ENCODE data around the gene MLXIP. TPM values are rescaled to one million over a fixed set of nuclear protein-coding genes. Genes with fewer than 3 reads are reported as not detected.

The MLXIP gene
- total and polyA plus RNA-seq, 9 of the 15 experiments (the other 6 are each of a cell fraction or from before 2014, with no cell fraction given): 2.2 to 66.3 (median 18.1) TPM

DNA sequence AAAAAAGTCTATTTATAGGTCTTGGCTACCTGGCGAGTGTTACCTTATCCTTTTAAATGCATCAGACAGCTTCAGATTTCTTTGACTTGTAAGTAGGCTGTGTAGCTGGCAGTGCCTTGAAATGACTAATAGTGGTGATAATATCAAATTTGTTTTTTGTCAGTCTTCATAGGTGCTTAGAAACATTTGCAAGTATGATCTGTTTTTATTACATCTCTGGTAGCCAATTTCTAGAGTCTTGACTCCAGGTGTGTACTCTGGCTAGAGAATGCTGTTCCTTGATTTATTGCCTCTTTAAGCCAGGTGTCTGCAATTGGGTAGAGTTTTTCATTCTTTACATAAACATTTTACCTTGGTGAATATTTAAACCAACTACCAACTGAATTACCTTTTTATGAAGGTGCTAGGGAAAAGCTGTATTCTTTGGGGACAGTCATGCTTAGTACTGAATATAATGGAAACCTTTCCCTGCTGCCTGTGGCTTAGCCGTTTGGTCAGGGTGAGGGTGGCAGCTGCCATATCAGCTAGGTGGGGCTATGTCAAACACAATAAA, 32.6 kb downstream of the MLXIP start:
- no peak for FAIRE-seq

More for the DNA sequence above, 32.6 kb downstream of the MLXIP start:
- no peaks in the 10 kb centered on the region for H3K27me3 ChIP-seq (ENCODE audit: control insufficient read depth in 2 of 2, insufficient read depth in 2 of 2, low read length in 2 of 2)
- H3K9me1 ChIP-seq (ENCODE audit: control insufficient read depth, insufficient read depth, low read length): no peaks in the 10 kb centered on the region
- POLR2A ChIA-PET: interaction anchor here (0.8 to 1.5 kb wide), 4 partner anchors 11 to 31 kb away, joined by 3 to 6 read pairs (median 3); no protein-coding TSS in a partner anchor
- no TSS peak for BruUV-seq (replicated peaks)
- no peak for ATAC-seq
- CTCF ChIA-PET (ENCODE audit: low intra/inter-chr PET ratio): no interaction called here
- TF ChIP-seq TAF1 (IDR thresholded peaks at IDR 0.05; ENCODE audit: control insufficient read depth, extremely low read depth, insufficient read depth, low read length, severe bottlenecking): no peak
- peak; percentile 14 for TF ChIP-seq MEIS2 (IDR thresholded peaks at IDR 0.05; ENCODE audit: partially characterized antibody)
- TF ChIP-seq, protein P1, sequence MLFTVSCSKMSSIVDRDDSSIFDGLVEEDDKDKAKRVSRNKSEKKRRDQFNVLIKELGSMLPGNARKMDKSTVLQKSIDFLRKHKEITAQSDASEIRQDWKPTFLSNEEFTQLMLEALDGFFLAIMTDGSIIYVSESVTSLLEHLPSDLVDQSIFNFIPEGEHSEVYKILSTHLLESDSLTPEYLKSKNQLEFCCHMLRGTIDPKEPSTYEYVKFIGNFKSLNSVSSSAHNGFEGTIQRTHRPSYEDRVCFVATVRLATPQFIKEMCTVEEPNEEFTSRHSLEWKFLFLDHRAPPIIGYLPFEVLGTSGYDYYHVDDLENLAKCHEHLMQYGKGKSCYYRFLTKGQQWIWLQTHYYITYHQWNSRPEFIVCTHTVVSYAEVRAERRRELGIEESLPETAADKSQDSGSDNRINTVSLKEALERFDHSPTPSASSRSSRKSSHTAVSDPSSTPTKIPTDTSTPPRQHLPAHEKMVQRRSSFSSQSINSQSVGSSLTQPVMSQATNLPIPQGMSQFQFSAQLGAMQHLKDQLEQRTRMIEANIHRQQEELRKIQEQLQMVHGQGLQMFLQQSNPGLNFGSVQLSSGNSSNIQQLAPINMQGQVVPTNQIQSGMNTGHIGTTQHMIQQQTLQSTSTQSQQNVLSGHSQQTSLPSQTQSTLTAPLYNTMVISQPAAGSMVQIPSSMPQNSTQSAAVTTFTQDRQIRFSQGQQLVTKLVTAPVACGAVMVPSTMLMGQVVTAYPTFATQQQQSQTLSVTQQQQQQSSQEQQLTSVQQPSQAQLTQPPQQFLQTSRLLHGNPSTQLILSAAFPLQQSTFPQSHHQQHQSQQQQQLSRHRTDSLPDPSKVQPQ (CRISPR knock-in tag; IDR thresholded peaks at IDR 0.05; ENCODE audit: borderline replicate concordance): no peak
- TF ChIP-seq, protein P2, sequence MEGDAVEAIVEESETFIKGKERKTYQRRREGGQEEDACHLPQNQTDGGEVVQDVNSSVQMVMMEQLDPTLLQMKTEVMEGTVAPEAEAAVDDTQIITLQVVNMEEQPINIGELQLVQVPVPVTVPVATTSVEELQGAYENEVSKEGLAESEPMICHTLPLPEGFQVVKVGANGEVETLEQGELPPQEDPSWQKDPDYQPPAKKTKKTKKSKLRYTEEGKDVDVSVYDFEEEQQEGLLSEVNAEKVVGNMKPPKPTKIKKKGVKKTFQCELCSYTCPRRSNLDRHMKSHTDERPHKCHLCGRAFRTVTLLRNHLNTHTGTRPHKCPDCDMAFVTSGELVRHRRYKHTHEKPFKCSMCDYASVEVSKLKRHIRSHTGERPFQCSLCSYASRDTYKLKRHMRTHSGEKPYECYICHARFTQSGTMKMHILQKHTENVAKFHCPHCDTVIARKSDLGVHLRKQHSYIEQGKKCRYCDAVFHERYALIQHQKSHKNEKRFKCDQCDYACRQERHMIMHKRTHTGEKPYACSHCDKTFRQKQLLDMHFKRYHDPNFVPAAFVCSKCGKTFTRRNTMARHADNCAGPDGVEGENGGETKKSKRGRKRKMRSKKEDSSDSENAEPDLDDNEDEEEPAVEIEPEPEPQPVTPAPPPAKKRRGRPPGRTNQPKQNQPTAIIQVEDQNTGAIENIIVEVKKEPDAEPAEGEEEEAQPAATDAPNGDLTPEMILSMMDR (IDR thresholded peaks at IDR 0.05 in 2 of 3, conservative IDR thresholded peaks at IDR 0.05 in 1 of 3; ENCODE audit: insufficient read depth in 2 of 3, low read depth in 1 of 3, low read length in 3 of 3): no peak
- TF ChIP-seq ZNF184 (CRISPR knock-in tag; IDR thresholded peaks at IDR 0.05): no peak
- TF ChIP-seq, protein P3, sequence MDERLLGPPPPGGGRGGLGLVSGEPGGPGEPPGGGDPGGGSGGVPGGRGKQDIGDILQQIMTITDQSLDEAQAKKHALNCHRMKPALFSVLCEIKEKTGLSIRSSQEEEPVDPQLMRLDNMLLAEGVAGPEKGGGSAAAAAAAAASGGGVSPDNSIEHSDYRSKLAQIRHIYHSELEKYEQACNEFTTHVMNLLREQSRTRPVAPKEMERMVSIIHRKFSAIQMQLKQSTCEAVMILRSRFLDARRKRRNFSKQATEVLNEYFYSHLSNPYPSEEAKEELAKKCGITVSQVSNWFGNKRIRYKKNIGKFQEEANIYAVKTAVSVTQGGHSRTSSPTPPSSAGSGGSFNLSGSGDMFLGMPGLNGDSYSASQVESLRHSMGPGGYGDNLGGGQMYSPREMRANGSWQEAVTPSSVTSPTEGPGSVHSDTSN (CRISPR knock-in tag; IDR thresholded peaks at IDR 0.05; ENCODE audit: low read depth): no peak
- TF ChIP-seq, protein P3 (tag; conservative IDR thresholded peaks at IDR 0.05; ENCODE audit: low read depth): no peak
- no peak for TF ChIP-seq RNF2 (IDR thresholded peaks at IDR 0.05)
- TF ChIP-seq, protein P4, sequence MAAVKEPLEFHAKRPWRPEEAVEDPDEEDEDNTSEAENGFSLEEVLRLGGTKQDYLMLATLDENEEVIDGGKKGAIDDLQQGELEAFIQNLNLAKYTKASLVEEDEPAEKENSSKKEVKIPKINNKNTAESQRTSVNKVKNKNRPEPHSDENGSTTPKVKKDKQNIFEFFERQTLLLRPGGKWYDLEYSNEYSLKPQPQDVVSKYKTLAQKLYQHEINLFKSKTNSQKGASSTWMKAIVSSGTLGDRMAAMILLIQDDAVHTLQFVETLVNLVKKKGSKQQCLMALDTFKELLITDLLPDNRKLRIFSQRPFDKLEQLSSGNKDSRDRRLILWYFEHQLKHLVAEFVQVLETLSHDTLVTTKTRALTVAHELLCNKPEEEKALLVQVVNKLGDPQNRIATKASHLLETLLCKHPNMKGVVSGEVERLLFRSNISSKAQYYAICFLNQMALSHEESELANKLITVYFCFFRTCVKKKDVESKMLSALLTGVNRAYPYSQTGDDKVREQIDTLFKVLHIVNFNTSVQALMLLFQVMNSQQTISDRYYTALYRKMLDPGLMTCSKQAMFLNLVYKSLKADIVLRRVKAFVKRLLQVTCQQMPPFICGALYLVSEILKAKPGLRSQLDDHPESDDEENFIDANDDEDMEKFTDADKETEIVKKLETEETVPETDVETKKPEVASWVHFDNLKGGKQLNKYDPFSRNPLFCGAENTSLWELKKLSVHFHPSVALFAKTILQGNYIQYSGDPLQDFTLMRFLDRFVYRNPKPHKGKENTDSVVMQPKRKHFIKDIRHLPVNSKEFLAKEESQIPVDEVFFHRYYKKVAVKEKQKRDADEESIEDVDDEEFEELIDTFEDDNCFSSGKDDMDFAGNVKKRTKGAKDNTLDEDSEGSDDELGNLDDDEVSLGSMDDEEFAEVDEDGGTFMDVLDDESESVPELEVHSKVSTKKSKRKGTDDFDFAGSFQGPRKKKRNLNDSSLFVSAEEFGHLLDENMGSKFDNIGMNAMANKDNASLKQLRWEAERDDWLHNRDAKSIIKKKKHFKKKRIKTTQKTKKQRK (IDR thresholded peaks at IDR 0.05; ENCODE audit: borderline replicate concordance, low read depth, low read length): no peak
- TF ChIP-seq PHF21A (IDR thresholded peaks at IDR 0.05; ENCODE audit: borderline replicate concordance, low read depth): no peak
- H3K9me3 ChIP-seq (replicated peaks; ENCODE audit: control insufficient read depth, insufficient read depth, low read depth, low read length): no peaks in the 10 kb centered on the region
- in situ Hi-C loops (cut with MboI) (no loop called here), intact Hi-C loops (cut with micrococcal nuclease) (no loop called here)
- WGBS (ENCODE audit: insufficient coverage, low coverage, missing lambda C conversion rate): 43% methylated on average over 2 of the region's 2 CpGs
- no peak overlapping the region for H3K4me3 ChIP-seq
- no peak overlapping the region for H3K9ac ChIP-seq (ENCODE audit: insufficient read depth in 1 of 2, low read depth in 2 of 2, low read length in 2 of 2)
- H3K4me2 ChIP-seq (ENCODE audit: insufficient read depth, low read length): no peak overlapping the region
- peaks cover 92% of the 10 kb centered on the region for H3K79me2 ChIP-seq (ENCODE audit: control insufficient read depth, insufficient read depth, low read length)
- no peak overlapping the region for H3K27ac ChIP-seq (ENCODE audit: extremely low read depth, low read depth, low read length)
- DNase-seq (ENCODE audit: extremely low read depth in 1 of 4, low spot score in 3 of 4): no peak
- peaks cover 15% of the 10 kb centered on the region; the same call in 1 of the 2 replicates for H4K20me1 ChIP-seq (replicated peaks; ENCODE audit: control insufficient read depth, insufficient read depth, low read length)
- peaks cover 18 to 22% of the 10 kb centered on the region in 2 experiments; a peak in 4 of 5 replicates for H3K4me1 ChIP-seq (replicated peaks in 1 of 2; ENCODE audit: control insufficient read depth in 2 of 2, insufficient read depth in 2 of 2, low read length in 2 of 2)
- peaks cover 33% of the 10 kb centered on the region; the same call in 2 of the 3 replicates for H3K36me3 ChIP-seq (ENCODE audit: control insufficient read depth, insufficient read depth, low read length)
- no peak overlapping the region for H2AFZ ChIP-seq (ENCODE audit: low read depth, low read length)

All from K562 (cell line).